Activated naive CD4-positive, alpha-beta T cell treated with anti-CD3 and anti-CD28 coated beads, Interleukin-2, amount 50 U/mL, for 72 hours (primary cell): Measurements from ENCODE around the gene ZKSCAN2. TPM values are rescaled to one million over a fixed set of nuclear protein-coding genes. Genes with fewer than 3 reads are reported as not detected.
A peak's percentile ranks its signal among the peaks of the same experiment; 100 is the strongest.

Experiments
- ATAC-seq, 2 donors: fragments of 150-1000 bp; cut with Tn5 transposase; 2 replicates each; pipeline ENCODE4 v1.10.0; 2021; ENCODE audit warnings: mild to moderate bottlenecking in 2 of 2, moderate library complexity in 2 of 2
- DNase-seq, 2 donors: peaks; one replicate each; pipeline ENCODE4 v3.0.0; 2021 to 2022; ENCODE audit warnings: low spot score in 2 of 2
- H3K27ac Mint-ChIP-seq, 2 donors: one replicate each; pipeline ENCODE4 v1.8.0; 2022; ENCODE audit warnings: mild to moderate bottlenecking in 2 of 2, mixed read lengths in 2 of 2
- H3K36me3 Mint-ChIP-seq, 2 donors: one replicate each; pipeline ENCODE4 v1.8.0; 2022; ENCODE audit warnings: mixed read lengths in 2 of 2
- H3K9me3 Mint-ChIP-seq, 2 donors: one replicate each; pipeline ENCODE4 v1.8.0; 2022; ENCODE audit warnings: mixed read lengths in 2 of 2
- total RNA-seq, 2 donors: library from RNA; stranded (reverse); gene quantifications; one replicate each; pipeline ENCODE4 v1.2.3, GENCODE V29; 2022

ZKSCAN2 gene
- total RNA-seq, 2 donors from 2014 or later = 3.3 to 5.6 TPM

DNA sequence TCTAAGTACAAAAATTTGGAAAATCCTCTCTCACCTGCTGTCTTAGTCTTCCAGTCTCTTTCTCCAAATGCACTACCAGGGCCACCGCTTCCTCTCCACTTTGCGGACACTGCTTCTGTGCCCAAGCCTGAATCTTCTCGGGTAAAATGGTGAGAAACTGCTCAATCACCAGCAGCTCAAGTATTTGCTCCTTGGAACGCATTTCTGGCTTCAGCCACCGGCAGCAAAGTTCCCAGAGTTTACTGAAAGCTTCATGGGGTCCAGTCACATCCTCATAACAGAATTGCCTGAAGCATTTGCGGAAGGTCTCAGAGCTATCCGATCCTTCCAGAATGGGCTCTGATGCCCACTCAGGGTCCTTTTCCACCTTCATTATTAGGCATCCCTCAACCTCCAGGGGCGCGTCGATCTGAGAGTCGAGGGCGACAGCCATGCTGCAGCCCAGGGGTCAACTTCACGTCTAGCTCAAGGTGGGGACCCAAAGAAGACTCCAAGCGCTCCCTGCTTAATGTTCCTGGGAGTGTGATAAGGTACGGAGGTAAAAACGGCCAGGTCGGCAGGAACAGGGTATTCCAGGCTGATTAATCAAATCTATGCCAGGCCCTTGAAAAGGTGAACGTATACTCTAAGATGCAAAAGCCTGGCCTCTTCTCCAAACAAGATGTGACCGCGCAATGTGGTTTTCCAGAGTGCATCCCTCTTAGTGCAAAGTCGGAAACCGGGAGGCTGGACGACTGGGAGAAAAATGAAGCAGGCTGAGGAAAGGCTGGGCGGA lies 763 bp downstream of the ZKSCAN2 start:
- H3K27ac Mint-ChIP-seq = peak overlapping the region; percentile 91 to 95
- ATAC-seq (no peak), DNase-seq (peak in 1 of 2 donors; percentile 8)
- no peaks in the 10 kb centered on the region for H3K9me3 Mint-ChIP-seq
- peaks cover 25% of the 10 kb centered on the region in 2 donors for H3K36me3 Mint-ChIP-seq

DNA sequence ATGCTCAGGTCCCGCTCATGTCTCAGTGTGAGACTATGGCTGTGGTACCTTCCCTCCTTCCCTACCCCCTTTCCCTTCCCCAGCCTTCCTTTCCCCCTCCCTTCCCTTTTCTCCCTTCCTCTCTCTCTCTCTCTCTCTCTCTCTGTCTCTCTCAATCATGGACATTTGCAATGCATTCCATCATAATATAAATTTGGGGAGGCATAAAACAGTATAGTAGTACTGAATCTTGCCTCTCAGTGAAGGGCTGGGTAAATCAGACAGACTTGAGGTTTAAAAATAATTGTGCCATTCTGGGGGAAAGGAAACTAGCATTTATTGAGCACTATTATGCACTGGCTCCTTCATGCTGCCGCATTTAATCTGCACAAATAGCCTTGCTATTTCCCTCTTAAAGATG lies 4.3 kb downstream of the ZKSCAN2 start:
- ATAC-seq (no peak), DNase-seq (no peak)
- peak overlapping the region in 1 of 2 donors; percentile 18 for H3K27ac Mint-ChIP-seq
- H3K36me3 Mint-ChIP-seq = peaks cover 12 to 17% of the 10 kb centered on the region in 2 donors
- no peaks in the 10 kb centered on the region for H3K9me3 Mint-ChIP-seq

DNA sequence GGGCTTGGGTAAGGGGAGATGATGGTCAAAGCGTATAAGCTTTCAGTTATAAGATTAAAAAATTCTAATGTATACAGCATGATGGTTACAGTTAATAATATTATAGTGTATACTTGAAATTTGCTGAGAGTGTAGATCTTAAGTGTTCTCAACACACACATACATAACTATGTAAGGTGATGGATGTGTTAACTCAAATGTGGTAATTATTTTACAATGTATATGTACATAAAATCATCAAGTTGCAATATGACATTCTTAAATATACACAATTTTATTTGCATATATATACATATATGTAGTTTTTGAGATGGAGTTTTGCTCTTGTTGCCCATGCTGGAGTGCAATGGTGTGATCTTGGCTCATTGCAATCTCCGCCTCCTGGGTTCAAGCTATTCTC lies 7.2 kb downstream of the ZKSCAN2 start:
- ATAC-seq (no peak), DNase-seq (no peak)
- H3K9me3 Mint-ChIP-seq = no peaks in the 10 kb centered on the region
- no peak overlapping the region for H3K27ac Mint-ChIP-seq
- peaks cover 21 to 26% of the 10 kb centered on the region in 2 donors for H3K36me3 Mint-ChIP-seq

DNA sequence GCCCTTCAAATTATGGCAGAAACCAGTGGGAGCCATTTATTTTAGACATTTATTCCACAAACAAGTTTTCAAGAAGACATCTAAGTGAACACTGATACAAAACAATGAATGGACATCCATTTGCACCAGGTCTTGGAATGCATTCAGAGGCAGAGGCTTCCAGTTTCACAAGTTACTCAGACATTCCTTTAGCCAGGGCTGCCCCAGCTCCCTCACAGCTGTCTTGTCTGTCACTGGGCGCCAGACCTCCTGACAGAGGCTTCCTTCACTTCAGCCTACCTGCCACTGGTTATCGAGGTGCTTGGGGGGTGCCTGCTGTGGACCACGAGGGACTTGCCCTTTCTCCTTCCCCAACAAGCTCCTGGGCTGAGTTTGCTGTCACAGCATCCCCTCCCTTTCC lies 21.7 kb downstream of the ZKSCAN2 start:
- no peak for DNase-seq
- no peak for ATAC-seq
- Mint-ChIP-seq H3K27ac (no peak overlapping the region), H3K36me3 (no peaks in the 10 kb centered on the region), H3K9me3 (no peaks in the 10 kb centered on the region)

DNA sequence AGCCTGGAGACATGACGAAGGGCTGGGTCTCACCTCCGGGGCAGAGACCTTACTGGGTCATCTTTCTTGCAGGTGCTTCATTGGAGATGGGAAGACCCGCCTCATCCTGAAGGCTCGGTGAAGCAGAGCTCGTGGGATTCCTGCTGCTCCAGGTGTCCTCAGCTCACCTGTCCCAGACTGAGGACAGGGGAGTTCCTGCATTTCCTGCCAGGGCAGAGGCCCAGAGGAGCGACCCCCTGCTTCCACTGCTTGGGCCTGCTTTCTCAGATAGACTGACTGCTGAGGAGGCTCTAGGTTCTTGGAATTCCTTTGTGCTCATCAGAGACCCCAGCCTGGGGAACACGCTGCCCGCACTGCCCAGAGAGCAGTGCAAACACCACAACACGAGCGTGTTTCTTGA lies 29.3 kb downstream of the ZKSCAN2 start:
- DNase-seq (no peak), ATAC-seq (no peak)
- no peaks in the 10 kb centered on the region for H3K36me3 Mint-ChIP-seq

DNA sequence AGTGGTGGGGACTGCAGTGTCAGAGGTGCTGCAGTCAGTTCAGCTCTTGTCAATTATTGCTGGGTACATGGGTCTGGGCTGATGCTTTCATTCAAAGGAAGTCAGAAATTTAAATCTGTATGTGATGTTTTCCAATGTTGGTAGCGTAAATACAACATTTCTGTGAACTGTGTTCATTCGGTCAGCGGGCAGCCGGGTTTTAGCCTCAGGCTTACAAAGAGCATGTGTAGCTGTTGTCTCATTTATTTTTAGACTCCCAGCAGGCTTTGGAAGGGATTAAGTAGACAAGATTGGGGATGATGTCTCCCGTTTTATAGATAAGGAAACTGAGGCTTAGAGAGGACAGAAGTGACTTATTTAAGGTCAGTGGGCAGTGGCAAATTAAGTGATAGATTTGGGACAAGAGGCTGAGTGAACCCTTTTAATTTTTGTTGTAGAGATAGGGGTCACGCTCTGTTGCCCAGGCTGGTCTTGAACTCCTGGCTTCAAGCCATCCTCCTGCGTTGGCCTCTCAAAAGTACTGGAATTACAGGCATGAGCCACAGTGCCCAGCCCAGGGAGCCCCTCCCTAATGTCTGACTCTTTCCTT lies 32.8 kb downstream of the ZKSCAN2 start:
- Mint-ChIP-seq H3K27ac (no peak overlapping the region), H3K9me3 (no peaks in the 10 kb centered on the region), H3K36me3 (no peaks in the 10 kb centered on the region)
- DNase-seq (no peak), ATAC-seq (no peak)

More for the DNA sequence above, 29.3 kb downstream of the ZKSCAN2 start:
- H3K27ac Mint-ChIP-seq = no peak overlapping the region
- H3K9me3 Mint-ChIP-seq = no peaks in the 10 kb centered on the region

DNA sequence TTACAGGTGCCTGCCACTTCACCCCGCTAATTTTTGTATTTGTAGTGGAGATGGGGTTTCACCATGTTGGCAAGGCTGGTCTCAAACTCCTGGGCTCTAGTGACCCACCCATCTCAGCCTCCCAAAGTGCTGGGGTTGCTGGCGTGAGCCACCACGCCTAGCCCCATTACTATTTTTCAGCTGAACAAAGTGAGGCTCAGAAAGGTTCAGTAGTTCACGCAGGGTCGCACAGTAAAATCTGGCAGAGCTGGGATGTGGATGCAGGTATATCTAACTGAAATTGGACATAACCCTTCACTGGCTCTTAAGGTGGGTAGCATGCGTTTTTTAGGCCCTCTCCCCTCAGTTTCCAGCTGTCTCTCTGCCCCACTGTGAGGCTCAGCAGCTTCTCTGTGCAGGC lies 33.7 kb downstream of the ZKSCAN2 start:
- ATAC-seq (no peak), DNase-seq (no peak)
- H3K36me3 Mint-ChIP-seq = no peaks in the 10 kb centered on the region
- no peaks in the 10 kb centered on the region for H3K9me3 Mint-ChIP-seq
- H3K27ac Mint-ChIP-seq = no peak overlapping the region

DNA sequence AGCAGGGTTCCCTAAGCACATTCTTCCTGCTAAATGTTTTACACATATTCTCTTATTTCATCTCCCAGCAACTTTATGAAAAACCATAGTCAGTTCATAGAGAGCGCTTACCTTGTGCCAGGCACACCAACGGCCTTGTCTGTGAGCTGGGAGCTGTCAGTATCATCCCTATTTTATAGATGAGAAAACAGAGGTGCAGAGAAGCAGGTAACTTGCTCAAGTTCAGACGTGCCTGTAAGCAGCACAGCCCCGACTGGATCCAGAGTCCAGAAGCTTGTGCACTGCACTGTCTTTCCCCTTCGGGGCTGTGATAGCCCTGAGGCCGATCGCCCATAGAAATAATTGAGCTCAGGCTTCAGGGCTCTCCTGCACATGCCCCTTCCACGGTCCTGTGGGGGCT lies 34.7 kb downstream of the ZKSCAN2 start:
- Mint-ChIP-seq H3K36me3 (no peaks in the 10 kb centered on the region), H3K9me3 (no peaks in the 10 kb centered on the region), H3K27ac (no peak overlapping the region)
- ATAC-seq = no peak
- DNase-seq = no peak

DNA sequence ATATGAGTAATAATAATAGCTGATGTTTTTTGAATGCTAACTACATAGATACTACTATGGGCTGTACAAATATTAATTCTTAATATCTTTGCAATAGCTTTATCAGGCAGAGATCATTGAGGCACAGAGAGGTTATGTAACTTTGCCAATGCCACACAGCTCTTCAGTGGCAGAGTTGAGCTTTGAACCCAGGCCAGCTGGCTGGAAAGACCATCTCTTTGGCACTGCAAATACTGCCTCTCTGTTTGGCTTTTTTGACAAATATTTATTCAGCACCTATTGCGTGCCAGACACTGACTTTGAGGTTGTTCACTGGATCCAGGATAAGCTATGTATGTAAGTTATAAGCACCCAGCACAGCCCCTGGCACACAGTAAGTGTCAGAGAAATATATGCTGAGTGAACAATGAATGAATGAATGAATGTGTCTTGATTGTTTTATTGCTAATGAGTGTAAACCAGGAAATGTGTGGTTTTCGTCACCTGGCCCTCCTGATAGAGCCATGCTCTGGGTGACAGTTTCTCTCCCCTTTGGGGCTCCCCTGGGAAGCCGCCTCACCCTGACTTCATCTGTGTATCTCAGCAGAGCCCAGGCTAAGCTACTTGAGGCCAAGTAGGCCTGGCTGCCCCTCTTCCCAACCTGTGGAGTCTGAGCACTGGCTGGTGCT lies 38.4 kb downstream of the ZKSCAN2 start:
- ATAC-seq = no peak

DNA sequence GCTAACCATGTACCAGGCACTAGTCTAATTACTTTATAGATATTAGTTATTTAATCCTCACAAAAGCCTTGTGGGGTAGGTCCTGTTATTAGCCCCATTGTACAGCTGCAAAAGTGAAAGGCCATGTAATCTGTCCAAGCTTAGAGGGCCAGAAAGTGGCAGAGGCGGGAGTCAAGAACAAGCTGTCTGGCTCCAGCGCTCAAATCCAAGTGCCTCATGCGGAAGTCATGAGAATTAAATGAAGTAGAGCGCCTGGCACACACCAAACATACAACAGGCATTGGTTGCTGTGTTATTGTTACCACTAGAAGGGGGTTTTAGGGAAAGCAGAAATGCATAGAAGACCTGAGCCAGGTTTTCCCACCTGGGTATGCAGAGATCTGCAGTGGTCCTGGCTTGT lies 39.7 kb downstream of the ZKSCAN2 start:
- ATAC-seq (no peak), DNase-seq (no peak)
- H3K9me3 Mint-ChIP-seq = no peaks in the 10 kb centered on the region
- H3K36me3 Mint-ChIP-seq = no peaks in the 10 kb centered on the region
- no peak overlapping the region for H3K27ac Mint-ChIP-seq

More for the DNA sequence above, 38.4 kb downstream of the ZKSCAN2 start:
- Mint-ChIP-seq H3K27ac (peak overlapping the region in 1 of 2 donors; percentile 29), H3K36me3 (no peaks in the 10 kb centered on the region), H3K9me3 (no peaks in the 10 kb centered on the region)
- no peak for DNase-seq

DNA sequence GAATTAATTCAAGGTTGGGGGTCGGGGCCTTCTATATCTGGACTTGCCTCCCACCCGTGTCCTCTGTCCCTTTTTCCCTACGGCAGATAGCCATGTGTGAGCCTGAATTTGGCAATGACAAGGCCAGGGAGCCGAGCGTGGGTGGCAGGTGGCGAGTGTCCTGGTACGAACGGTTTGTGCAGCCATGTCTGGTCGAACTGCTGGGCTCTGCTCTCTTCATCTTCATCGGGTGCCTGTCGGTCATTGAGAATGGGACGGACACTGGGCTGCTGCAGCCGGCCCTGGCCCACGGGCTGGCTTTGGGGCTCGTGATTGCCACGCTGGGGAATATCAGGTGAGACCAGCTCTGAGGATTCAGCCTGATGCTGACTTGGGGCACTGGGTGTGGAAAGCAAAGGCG lies 40.5 kb downstream of the ZKSCAN2 start:
- no peaks in the 10 kb centered on the region for H3K36me3 Mint-ChIP-seq
- H3K27ac Mint-ChIP-seq = peak overlapping the region in 1 of 2 donors; percentile 48
- DNase-seq (no peak), ATAC-seq (no peak)
- no peaks in the 10 kb centered on the region for H3K9me3 Mint-ChIP-seq

DNA sequence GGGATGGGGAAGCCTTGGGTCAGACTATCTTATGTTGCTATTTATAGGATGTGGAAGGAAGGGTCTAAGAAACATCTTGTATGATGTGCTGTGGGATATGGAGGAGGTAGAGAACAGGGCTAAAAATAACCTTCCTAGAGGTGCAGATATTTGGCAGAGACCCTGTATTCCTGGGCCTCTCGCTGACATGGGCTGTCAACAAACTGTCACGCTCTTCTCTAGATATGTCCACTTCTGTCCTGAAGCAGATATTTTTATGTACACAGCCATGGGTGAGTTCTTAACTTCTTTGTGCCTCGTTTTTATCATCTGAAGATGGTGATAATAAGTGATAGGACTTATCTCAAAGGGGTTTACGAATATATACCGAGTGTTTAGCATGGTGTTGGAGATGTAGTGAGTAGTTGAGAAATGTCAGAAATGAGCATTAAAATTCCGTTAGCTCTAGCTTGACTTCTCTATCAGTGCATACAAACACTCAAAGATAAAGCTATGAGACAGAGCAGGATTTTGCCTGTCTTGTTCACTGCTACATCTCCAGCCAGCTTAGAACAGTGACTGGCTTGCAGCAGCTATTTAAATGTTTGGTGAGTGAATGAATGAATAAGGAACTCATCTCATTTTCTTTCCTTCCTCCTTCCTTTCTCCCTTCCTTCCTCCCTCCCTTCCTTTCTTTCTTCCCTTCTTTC lies 43.8 kb downstream of the ZKSCAN2 start:
- ATAC-seq (no peak), DNase-seq (no peak)
- H3K36me3 Mint-ChIP-seq = no peaks in the 10 kb centered on the region
- H3K9me3 Mint-ChIP-seq = no peaks in the 10 kb centered on the region
- H3K27ac Mint-ChIP-seq = no peak overlapping the region

DNA sequence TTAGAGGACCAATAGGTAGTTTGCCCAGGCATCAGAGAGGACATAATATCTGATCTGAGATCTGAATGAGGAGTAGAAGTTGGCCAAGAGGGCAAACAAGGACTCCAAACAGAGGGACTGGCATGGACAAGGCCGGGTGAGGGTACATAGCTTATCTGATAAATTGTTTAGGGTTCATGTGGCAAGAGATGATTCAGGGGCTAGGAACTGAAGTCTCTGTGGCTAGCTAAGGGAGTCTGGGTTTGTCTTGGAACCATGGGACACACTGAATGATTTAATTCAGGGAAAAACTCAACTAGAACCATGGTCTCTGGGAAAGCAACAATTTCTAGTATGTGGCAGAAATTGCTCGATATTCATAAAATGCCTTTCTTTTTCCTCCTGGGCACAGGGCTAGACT lies 45.0 kb downstream of the ZKSCAN2 start:
- ATAC-seq (no peak), DNase-seq (no peak)
- no peaks in the 10 kb centered on the region for H3K9me3 Mint-ChIP-seq
- no peak overlapping the region for H3K27ac Mint-ChIP-seq
- H3K36me3 Mint-ChIP-seq = no peaks in the 10 kb centered on the region

DNA sequence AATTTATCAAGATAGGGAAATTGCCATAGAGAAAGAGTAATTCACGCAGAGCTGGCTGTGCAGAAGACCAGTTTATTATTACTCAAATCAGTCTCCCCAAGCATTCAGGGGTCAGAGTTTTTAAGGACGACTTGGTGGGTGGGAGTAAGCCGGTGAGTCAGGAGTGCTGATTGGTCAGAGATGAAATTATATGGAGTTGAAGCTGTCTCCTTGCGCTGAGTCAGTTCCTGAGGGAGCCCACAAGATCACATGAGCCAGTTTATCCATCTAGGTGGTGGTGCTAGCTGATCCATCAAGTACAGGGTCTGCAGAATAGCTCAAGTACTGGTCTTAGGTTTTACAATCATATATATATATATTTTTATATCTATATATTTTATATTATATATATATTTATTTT lies 46.9 kb downstream of the ZKSCAN2 start:
- H3K27ac Mint-ChIP-seq = no peak overlapping the region
- H3K9me3 Mint-ChIP-seq = no peaks in the 10 kb centered on the region
- no peaks in the 10 kb centered on the region for H3K36me3 Mint-ChIP-seq
- ATAC-seq = peak; percentile 69 to 84
- no peak for DNase-seq

DNA sequence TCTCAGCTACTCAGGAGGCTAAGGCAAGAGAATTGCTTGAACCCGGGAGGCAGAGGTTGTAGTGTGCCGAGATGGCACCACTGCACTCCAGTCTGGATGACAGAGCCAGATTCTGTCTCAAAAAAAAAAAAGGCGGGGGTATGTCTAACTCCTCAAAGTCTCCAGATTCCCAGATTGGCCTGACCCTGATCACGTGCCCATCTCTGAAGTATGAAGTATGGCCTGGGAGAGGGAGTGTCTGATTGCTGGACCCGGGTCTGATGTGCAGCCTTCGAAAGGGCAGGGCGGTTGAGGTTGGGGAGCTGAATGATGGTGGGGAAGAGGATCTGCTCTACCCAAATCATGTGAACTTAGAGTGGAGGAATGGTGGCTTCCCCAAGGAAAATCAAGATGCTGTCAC lies 58.2 kb downstream of the ZKSCAN2 start:
- ATAC-seq (no peak), DNase-seq (no peak)
- no peak overlapping the region for H3K27ac Mint-ChIP-seq
- no peaks in the 10 kb centered on the region for H3K9me3 Mint-ChIP-seq
- H3K36me3 Mint-ChIP-seq = no peaks in the 10 kb centered on the region

DNA sequence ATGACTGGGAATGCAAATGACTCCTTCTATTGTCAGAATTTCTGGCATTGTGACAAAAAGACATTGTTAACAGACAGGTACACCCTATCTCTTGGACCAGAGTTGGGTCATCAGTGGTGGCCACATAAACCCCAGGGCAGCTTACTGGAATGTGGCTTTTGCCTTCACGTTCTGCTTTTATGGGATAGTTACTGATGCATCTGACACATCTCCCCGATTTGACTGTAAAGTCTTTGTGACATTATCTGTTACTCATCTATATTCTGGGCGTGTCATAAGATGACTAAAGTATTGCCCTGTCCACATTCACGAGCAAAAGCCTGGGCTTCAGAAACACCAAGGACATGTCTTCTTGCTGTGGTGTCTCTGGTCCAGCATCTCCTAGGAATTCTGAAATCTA lies 59.6 kb downstream of the ZKSCAN2 start:
- ATAC-seq = peak in 1 of 2 donors; percentile 18
- Mint-ChIP-seq H3K27ac (no peak overlapping the region), H3K9me3 (no peaks in the 10 kb centered on the region), H3K36me3 (no peaks in the 10 kb centered on the region)
- no peak for DNase-seq

DNA sequence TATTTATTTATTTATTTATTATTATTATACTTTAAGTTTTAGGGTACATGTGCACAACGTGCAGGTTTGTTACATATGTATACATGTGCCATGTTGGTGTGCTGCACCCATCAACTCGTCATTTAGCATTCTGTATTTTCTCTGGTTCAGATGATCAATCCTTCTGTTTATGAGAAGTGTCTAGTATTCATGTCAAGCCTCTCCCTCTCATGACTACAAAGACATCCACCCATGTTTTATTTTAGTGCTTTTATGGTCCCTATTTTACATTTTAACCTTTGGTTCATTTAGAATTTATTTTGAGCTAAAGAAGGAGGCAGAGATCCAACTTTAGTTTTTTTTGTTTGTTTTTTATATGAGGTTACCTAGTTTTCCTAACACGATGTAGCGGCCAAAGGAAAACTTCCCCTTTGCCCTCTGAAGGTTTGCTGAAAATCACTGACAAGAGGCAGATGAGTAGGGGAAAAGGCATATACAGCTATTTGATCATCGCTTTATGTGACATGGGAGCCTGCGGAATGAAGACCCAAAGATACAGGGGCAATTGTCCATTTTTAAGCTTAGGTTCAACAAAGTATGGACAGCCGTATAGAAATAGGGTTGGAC lies 63.3 kb downstream of the ZKSCAN2 start:
- H3K9me3 Mint-ChIP-seq = no peaks in the 10 kb centered on the region
- no peak for DNase-seq
- H3K27ac Mint-ChIP-seq = no peak overlapping the region
- no peak for ATAC-seq
- no peaks in the 10 kb centered on the region for H3K36me3 Mint-ChIP-seq
